Left ventricle myocardium superior (tissue), 1 donor: Measurements from ENCODE around the gene GRM4. TPM values are rescaled to one million over a fixed set of nuclear protein-coding genes. Genes with fewer than 3 reads are reported as not detected.

Source experiments
- ATAC-seq: fragments of 200-7000 bp; cut with Tn5 transposase; one replicate; pipeline ENCODE4 v1.9.1; 2020; ENCODE audit warnings: mild to moderate bottlenecking, moderate library complexity
- DNase-seq: peaks from one replicate; pipeline ENCODE4 v3.0.0-alpha.2; 2020
- intact Hi-C: fragments of 100-400 bp; cut with micrococcal nuclease; formaldehyde crosslinking; loops from one replicate; pipeline ENCODE4 v1.11.0; 2022
- total RNA-seq: library from RNA; stranded (reverse); fragmentation: NEBNext Ultra II Directional; extraction: Animal tissue kit (Norgen Biotek cat#: 25700); gene quantifications from one replicate; pipeline ENCODE4 v1.2.1, GENCODE V29; 2021
- donor health status: DM: no; HTN: yes; CAD: no; lungs with severe emphysema.

GRM4 gene
- total RNA-seq, 1 donor from 2014 or later: not detected

DNA sequence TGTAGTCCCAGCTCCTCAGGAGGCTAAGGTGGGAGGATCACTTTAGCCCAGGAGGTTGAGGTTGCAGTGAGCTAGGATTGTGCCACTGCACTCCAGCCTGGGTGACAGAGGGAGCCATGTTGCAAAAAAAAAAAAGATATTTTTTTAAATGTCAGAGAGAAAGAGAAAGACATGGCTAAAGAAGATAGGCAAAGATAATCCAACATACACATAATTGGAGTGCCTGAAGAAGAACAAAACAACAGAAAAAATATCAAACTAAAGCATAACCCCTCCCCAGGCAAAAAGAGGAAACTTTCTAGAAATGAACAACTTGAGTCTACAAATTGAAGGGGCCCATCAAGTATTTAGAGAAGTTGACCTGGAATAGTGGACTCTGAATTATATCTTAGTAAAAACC lies 14.0 kb upstream of the GRM4 start:
- intact Hi-C loops: loop anchor here (10.0 kb wide), 1 partner anchor 385 kb away; no protein-coding TSS in a partner anchor
- ATAC-seq (no peak), DNase-seq (no peak)

DNA sequence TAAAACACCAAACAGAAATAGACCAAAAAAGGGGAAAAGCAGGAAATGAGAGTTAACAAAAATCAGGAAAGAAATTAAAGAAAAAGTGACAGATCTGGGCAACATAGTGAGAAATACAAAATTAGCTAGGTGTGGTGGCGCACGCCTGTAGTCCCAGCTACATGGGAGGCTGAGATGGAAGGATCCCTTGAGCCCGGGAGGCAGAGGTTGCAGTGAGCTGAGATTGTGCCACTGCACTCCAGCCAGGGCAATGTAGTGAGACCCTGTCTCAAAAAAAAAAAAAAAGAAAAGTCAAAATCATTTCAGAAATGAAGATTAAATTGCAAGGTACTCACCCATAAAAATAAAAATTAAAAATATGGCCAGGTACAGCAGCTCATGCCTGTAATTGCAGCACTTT lies 13.0 kb upstream of the GRM4 start:
- DNase-seq (no peak), ATAC-seq (no peak)
- intact Hi-C loops: loop anchor here (10.0 kb wide), 1 partner anchor 384 kb away; no protein-coding TSS in a partner anchor

DNA sequence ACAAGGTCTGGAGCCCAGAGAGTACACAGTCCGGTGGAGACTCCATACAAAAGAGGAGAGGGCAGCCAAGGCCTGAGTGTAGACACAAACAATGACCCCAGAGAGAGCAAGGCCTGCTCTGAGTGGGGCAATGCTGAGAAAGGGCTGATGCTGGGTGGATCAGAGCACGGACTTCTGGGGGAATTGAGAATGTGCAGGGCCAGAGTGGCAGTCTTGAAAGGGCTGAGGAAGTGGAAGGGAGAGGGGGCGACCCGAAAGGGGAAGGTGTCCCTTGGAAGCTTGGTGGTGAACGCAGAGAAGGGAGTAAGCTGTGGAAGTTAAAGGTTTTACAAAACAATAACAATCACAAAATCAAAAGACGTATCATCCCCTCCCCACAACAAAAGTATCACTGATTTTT lies 12.0 kb upstream of the GRM4 start:
- intact Hi-C loops: loop anchor here (10.0 kb wide), 1 partner anchor 383 kb away; no protein-coding TSS in a partner anchor
- no peak for DNase-seq
- ATAC-seq: no peak

DNA sequence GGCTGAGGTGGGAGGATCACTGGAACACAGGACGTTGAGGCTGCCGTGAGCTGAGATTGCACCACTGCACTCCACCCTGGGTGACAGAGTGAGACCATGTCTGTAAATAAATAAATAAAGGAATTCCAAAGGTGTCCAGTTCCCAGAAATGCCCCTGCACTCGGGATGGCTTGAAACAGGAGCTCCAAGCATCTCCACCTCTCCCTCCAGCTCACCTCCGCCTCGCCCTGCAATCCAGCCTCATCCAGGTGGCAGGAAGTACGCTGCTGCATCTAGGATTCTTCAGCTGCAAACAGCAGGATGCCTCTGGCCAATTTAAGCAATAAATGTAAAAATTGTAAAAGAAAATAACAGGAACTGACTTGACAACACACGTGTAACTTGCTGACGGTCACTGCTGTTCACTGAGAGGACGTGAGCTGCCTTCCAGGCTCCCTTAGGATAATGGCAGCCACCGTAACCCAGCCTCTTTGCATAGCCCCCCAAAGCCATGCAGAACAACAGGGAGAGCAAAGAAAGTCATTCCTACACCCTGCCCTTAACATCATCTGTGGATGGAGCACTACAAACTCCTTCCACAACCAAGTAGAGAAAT lies 11.4 kb upstream of the GRM4 start:
- no peak for ATAC-seq
- intact Hi-C loops: loop anchor here (10.0 kb wide), 1 partner anchor 383 kb away; no protein-coding TSS in a partner anchor
- no peak for DNase-seq

DNA sequence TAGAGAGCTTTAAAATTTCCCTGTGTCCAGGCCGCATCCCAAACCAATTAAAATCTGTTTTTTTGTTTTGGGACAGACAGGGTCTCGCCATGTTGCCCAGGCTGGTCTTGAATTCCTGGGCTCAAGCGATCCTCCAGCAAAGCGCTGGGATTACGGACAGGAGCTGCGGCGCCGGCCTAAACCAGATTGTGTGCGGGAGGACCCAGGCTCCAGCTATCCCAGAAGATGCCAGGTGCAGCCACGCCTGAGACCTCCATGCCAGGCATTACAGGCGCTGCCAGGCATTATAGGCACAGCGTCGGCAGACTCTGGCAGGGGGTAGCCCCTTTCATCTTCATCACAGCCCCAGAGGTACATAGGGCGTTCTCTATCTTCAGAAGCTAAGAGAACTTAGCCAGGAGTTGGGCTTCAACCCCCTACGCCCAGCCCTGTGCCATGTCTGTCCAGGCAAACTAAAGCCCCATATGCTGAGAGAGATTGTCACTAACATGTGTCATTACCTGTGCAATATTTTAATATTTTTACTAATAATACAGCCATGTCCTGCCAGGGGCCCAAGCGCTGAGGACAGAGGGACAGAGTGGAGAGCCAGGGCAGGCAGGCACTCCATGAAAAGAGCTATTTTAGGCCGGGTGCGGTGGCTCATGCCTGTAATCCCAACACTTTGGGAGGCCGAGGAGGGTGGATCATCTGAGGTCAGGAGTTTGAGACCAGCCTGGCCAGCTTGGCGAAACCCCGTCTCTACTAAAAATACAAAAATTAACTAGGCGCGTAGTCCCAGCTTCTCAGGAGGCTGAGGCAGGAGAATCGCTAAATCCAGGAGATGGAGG lies 9.8 kb upstream of the GRM4 start:
- intact Hi-C loops: loop anchor here (10.0 kb wide), 1 partner anchor 381 kb away; no protein-coding TSS in a partner anchor
- DNase-seq (no peak), ATAC-seq (no peak)

DNA sequence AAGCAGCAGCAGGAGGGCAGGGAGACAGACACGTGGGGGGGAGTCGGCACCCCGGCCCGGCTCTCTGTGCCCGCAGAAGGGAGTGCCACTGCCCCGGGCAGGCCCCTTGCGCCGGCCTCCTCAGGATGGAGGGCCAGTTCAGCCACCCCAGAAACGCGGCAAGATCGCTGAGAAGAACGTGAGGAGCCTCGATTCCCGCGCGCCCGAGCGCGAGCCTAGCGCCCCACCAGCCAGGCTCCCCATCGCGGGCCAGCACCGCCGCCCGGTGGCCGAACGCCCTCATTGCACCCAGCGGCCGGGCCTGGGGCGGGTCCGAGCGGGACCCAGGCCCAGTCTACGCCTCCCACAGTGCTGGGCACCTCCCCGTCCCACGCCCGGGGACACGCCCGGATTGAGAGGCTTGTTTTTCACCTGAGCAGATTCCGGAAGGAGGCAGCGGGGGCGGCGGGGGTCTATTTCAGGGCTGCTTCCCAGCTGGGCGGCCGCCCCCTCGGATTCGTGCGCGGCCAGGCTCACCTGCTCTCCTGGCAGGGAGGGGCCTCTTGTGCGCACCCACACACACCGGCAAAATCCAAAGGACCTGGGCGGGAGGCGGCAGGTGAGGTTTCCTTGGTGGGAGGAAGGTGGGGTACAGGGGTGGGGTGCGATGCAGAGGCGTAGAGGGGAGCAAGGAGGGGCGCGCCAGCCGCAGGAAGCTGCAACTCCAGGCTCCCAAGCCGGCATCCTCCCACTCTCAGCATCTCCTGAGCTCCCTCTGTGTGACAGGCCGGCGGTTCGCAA lies 9.0 kb upstream of the GRM4 start:
- peak; percentile 82 for ATAC-seq
- peak; percentile 76 for DNase-seq
- intact Hi-C loops: loop anchor here (10.0 kb wide), 1 partner anchor 380 kb away; no protein-coding TSS in a partner anchor

DNA sequence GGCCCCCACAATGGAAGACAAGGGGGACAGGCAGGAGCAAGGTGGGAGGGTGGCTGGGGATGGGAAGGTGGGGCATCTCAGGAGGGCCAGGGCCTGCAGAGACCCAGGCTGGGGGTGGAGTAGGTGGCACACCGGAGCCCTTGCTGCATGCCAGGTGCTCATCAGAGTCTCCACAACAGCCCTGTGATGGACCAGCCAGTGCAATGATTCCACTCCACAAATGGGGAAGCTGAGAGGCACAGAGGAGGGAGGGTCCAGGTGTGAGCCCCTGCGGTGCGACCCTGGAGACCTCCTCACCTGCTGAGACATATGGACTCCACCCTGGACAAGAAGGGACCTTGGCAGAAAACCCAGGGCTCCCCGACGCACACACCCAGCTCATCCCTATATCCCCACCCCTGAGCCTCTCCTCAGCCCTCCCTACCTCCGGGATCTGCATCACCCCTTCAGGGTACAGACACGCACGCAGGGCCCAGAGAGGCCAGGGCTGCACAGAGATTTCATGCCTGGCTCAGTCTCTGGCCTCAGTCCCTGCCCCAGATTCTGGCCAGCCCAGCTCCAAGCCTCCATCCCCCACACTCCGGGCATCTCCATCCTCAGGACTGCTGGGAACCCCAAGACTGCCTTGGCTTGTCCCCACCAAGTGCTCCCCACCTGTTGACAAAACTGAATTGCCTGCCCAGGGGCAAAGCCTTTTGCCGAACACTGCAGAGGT lies 7.1 kb upstream of the GRM4 start:
- no peak for ATAC-seq
- no peak for DNase-seq
- intact Hi-C loops: loop anchor here (10.0 kb wide), 1 partner anchor 378 kb away; no protein-coding TSS in a partner anchor

DNA sequence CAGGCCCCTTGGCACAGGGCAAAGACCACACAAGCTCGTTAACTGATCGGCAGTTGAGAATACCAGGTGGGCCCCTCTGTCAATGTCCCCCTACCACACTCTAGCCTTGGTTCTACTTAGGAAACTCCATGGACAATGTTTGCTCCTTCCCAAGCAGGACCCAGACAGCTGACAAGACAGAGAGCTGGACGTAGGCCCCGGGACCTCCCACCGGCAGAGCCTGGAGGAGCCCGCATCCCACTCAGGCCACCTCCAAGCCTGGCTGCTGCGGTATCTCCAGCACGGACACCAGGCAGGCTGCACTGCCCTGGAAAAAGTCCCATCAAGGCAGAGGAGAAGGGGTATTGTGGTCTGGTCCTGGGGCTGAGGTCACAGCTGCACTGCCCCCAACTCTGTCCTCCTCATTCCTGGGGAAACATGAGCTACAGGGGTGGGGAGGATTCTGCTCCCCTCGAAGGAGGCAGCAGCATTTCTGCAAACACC lies 6.2 kb upstream of the GRM4 start:
- DNase-seq: no peak
- ATAC-seq: no peak
- intact Hi-C loops: loop anchor here (10.0 kb wide), 1 partner anchor 377 kb away; no protein-coding TSS in a partner anchor

DNA sequence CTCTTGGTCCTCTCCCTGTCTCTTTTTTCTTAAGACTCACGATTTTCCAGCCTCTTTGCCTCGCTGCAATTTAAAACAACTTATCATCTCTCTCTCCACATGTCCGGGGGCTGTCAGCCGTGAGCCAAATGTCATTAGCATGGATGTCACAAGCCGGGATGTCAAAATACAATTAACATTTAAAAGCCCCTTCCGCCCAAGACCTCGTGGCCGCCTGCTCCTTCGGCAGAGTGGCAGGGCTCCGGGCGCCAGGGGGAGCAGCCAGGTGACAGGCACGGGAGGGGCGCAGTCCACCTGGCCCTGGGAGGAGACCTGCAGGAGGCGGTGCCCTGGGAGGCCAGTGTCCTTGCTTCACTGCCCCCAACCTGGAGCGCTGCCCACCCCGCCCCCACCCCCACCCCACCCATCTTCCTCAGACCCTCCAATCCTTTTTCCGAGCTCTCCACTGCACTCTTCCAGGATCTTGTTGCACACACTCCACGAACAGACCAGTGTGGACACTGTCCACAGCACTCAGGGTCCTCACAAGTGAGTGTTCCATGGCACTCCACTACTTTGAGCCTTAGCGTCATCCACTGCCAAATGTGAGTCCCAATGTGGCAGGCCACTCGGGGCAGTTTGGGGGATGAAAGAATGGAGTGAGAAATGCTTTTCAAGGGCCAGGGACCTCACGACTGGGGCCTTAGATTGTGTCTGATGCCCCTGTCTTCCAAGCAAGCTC lies 5.6 kb upstream of the GRM4 start:
- ATAC-seq (no peak), DNase-seq (no peak)
- intact Hi-C loops: loop anchor here (10.0 kb wide), 1 partner anchor 377 kb away; no protein-coding TSS in a partner anchor

DNA sequence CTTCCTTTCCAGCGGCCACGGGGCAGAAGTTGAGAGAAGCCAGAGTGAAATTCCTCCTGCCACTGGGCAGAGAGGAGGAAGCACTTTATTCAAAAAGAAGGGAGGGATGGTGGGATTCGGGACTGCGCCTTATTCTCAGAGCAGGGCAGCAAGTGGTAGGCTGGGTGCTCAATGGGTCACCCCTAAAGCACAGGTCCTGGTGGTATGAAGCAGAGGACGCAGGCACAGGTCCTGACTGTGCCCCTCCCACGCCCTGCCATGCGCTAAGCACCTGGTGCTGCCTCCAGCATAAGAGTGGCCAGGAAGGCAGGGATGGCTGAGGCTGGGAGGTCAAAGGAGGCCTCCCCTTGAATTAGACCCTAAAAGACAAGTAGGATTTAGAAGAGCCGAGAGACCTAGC lies 4.9 kb upstream of the GRM4 start:
- ATAC-seq (no peak), DNase-seq (no peak)
- intact Hi-C loops: loop anchor here (10.0 kb wide), 1 partner anchor 376 kb away; no protein-coding TSS in a partner anchor

DNA sequence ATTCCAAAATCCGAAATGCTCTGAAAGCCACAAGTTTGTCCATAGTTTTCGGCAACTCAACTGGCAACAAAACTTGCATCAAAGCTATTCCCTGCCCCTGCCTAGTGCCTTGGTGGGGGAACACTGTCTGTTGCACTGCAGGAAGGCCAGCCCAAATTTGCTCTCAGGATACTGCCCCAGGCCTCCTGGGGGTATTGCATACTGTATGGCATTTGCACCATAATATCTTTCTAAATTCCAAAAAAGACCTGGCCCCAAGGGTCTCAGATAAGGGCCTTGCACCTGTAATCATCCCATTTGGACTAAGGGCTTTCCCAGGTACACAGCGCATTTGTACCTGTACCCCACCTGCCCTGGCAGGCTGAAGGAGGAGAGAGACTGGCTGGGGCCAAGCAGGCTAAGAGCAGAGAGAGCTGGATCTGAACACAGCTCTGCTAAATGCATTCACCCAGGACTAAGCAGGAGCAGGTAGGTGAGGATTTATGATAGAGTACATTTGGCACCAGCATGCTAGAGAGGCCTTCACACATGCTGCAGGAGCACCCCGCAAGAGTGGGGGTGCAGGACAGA lies 4.0 kb upstream of the GRM4 start:
- no peak for ATAC-seq
- intact Hi-C loops: loop anchor here (10.0 kb wide), 2 partner anchors 95 to 375 kb away; no protein-coding TSS in a partner anchor
- DNase-seq: no peak

DNA sequence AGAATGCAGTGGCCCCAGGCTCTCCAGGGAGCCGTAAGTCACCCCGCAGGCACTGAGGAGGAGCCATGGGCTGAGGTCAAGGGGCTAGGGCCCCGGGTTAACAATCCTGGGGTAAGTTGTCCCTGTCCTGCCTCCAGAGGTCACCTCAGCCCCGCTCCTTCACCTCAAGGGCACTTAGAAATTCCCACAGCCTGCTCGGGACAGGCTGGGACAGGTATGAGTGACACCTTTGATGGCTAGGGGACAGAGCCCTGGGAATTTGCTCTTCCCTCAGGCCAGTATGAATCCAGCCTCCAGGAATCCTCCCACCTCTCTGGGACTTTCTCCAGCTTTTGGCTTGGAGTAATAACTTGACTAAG lies 3.5 kb upstream of the GRM4 start:
- ATAC-seq: no peak
- intact Hi-C loops: loop anchor here (10.0 kb wide), 1 partner anchor 95 kb away; no protein-coding TSS in a partner anchor
- no peak for DNase-seq

DNA sequence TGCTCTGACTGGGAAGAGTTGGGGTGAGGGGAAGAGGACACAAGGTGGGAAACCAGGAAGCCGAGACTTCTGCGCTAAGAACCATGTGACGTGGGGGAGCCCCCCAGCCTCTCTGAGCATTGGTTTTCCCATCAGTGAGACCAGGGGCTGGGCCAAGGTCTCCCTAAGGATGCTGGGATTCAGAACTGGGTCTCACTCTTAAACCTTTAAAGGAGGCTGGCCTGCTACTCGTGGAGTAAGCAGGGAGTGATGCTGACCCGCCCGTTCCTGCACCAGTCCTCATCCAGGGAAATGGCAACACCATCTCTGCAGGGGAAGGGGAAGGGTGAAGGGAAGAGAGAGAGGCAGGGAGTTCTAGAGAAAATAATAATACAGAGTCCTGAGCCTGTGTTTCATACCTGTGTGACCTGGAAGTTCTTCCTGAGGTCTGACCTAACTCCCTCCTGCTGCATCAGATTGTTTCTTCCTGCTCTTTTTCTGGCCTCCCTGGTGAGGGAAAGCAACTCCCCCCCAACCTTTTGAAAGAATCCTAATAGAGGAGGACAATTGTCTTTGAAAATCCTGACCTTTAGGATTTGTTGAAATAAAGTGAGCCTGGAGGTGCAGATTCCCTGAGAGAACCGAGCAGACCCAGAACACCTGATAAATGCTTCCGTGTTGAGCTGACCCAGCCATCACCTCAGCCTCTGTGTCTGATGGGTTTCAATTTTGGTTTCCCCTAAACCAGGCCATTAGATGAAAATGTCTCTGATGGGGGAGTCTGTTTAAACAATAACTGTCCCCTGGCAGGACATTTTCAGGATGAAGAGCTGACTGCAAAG lies 3.0 kb upstream of the GRM4 start:
- intact Hi-C loops: loop anchor here (10.0 kb wide), 1 partner anchor 94 kb away; no protein-coding TSS in a partner anchor
- no peak for ATAC-seq
- DNase-seq: no peak

DNA sequence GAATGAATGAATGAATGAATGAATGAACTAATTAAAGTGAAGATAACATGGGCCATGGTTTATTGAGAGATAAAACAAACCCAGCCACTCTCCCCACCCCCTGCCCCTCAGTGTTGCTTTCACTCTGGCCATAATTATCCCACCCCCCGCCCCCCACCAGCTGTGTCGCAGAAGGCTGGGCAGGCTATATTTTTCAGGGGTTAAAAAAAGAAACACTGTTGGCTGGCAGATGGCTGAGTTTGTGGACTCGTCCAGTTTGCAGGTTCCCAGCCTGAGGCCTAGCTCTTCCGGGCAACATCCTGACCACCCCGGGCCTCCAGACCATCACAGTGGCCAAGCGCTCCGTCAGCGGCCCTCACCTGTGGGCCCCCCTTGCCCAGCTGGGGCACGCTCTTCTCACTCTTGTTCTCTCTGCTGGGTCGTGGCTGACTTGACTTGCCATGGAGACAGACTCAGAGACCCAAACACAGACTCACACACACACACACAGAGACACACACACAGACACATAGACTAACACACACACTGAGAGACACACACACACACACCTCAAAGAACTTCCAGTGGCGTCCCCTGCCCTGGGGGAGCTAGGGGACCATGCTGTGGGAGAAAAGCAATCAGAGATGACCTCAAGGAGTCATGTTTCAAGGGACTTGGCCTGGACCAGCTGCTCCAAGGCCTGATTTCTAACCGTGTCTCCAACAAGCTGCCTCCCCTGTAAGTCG lies 2.2 kb upstream of the GRM4 start:
- no peak for ATAC-seq
- intact Hi-C loops: loop anchor here (10.0 kb wide), 1 partner anchor 93 kb away; no protein-coding TSS in a partner anchor
- DNase-seq: no peak

DNA sequence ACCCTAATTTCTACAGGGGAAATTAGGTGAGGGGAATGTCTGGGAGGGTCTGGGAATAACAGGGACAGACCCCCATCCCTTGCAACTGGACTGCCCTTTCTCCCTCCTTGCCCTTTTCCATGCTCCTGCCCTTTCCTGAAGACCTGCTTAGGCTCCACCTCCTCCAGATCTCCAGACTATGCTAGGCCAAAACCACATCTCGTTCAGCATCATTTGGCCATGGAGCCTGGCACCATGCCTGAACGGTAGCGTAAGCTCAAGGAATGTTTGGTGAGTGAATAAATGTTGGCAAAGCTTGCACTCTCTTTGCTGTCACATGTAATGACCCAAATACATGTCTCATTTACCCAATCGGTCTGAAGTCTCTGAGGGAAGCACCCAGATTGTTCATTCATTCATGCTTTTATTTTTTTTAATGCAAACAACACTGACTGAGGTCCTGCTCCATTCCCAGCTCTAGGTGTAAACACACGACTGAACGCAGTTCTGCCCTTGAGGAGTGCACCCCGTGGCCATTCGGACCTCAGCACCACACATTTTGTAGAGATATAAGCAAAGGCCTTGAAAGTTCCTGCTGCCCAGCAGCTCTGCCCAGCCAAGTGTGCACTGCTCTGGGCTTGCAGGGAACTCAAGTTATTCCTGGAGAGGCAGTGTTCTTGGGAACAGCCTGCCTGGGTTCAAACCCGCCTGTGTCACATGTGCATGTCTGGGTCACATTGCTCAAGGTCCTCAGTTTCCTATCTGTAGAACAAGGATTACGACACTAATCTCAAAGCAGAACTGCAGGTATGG lies 1.1 kb upstream of the GRM4 start:
- ATAC-seq (no peak), DNase-seq (no peak)
- intact Hi-C loops: loop anchor here (10.0 kb wide), 1 partner anchor 92 kb away; no protein-coding TSS in a partner anchor
